Effector CD8-positive, alpha-beta T cell (primary cell): ENCODE results near the gene APOBEC2.
"Not testable (repeated sequence)": the region's sequence is repeated elsewhere in the genome, so short reads cannot be mapped to it uniquely, and the experiment has no call there.

Experiments
- DNase-seq: peaks from one replicate; lab custom pipeline; 2025; lab: John Stamatoyannopoulos, UW
- total RNA-seq, 4 experiments: gene quantifications; one replicate each; lab custom pipeline; 2026; lab: John Stamatoyannopoulos, UW

APOBEC2 gene
- total RNA-seq, result 0 reads per million in 4 experiments

GRCh38 chr6:41053041-41053440 lies at the start of gene APOBEC2:
Gene APOBEC2 (plus strand): TSS chr6:41053202. CDS start chr6:41053348, 146 bp downstream.
- no peak for DNase-seq

- peak; percentile 12 for DNase-seq
Measured at GRCh38 chr6:41006217-41006616, 46.8 kb upstream of the APOBEC2 start.

GRCh38 chr6:41006980-41007379 lies 46.0 kb upstream of the APOBEC2 start:
- not testable (repeated sequence) for DNase-seq

GRCh38 chr6:41008011-41008410 lies 45.0 kb upstream of the APOBEC2 start:
- DNase-seq, result no peak

- no peak for DNase-seq
Measured at GRCh38 chr6:41009669-41010068, 43.3 kb upstream of the APOBEC2 start.

GRCh38 chr6:41011673-41012072 lies 41.3 kb upstream of the APOBEC2 start:
- no peak for DNase-seq

- DNase-seq, result no peak
Measured at GRCh38 chr6:41013466-41014153, 39.4 kb upstream of the APOBEC2 start.

DNA sequence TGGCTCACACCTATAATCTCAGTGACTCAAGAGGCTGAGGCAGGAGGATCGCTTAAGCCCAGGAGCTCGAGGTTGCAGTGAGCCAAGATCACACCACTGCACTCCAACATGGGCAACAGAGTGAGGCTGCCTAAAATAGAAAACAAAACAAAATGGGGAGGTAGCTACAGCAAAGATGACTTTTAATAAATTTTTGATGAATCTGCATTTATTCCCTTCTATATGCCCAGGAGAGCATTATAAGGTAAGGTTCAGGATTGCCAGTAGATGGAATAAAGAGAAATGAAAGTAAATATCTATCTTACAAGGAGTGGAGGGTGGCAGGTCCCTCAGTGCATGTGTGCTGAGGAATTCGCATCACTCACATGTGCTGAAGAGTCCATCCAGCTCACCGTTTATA lies 38.2 kb upstream of the APOBEC2 start:
- no peak for DNase-seq

GRCh38 chr6:41015860-41016259 lies 37.1 kb upstream of the APOBEC2 start:
- DNase-seq, result not testable (repeated sequence)

GRCh38 chr6:41017663-41018062 lies 35.3 kb upstream of the APOBEC2 start:
- DNase-seq, result no peak

DNA sequence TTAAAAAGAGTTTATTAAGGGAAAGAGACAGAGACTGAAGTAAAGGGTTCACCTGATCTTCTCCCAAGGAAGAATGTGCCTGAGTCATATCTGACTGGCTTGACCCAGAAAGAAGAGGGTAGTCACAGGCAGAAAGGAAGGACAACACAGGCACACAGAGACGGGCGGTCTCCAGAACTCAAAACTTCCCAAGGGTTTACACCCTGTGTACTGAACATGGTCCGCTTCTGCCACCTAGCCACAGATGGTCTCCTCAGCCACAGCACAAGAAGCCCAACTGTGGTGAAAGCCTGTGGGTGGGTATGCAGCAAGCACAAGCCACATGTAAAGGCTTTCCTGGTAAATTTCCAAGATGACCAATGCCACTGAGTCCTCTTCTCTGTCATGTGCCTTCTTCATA lies 31.2 kb upstream of the APOBEC2 start:
- no peak for DNase-seq

DNA sequence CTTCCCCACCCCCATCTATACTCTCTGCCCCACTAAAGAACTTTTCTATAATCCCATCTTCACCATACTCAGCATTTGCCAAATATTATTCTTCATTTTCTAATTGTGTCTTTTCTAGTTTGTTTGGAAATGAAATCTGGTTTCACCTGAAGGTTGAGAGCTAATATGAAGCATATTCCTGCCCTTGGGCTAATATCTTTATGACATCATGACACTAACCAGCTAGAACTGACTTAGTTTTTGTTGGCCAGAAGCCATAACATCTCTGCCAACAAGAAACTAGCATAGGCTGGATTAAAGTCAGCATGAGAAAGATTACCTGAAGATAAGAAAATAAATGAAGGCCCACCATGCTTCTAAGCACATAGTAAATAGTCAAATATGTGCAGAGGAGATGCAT lies 30.7 kb upstream of the APOBEC2 start:
- DNase-seq, result no peak

GRCh38 chr6:41023114-41023513 lies 29.9 kb upstream of the APOBEC2 start:
- DNase-seq, result no peak

GRCh38 chr6:41025966-41026530 lies 27.0 kb upstream of the APOBEC2 start:
- no peak for DNase-seq

DNA sequence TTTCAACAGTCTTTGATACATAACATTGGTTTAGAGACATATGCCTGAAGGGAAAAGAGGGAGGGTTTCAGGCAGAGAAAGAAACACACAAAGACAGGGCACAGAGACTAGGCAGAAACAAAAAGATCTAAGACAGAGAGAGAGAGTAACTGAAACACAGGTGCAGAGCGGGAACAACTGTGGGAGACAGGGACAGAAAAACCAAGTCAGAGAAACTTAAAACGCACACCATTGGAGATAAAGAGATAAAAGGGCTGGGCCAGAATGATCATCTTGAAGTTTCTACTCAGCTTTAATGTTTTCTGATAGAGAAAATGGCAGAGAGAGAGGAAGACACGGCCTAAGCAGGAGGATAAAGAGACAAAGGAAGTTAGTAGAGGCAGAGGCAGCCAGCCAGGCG lies 25.8 kb upstream of the APOBEC2 start:
- DNase-seq, result no peak

- DNase-seq, result peak; percentile 56
Measured at GRCh38 chr6:41027799-41028560, 25.0 kb upstream of the APOBEC2 start.

DNA sequence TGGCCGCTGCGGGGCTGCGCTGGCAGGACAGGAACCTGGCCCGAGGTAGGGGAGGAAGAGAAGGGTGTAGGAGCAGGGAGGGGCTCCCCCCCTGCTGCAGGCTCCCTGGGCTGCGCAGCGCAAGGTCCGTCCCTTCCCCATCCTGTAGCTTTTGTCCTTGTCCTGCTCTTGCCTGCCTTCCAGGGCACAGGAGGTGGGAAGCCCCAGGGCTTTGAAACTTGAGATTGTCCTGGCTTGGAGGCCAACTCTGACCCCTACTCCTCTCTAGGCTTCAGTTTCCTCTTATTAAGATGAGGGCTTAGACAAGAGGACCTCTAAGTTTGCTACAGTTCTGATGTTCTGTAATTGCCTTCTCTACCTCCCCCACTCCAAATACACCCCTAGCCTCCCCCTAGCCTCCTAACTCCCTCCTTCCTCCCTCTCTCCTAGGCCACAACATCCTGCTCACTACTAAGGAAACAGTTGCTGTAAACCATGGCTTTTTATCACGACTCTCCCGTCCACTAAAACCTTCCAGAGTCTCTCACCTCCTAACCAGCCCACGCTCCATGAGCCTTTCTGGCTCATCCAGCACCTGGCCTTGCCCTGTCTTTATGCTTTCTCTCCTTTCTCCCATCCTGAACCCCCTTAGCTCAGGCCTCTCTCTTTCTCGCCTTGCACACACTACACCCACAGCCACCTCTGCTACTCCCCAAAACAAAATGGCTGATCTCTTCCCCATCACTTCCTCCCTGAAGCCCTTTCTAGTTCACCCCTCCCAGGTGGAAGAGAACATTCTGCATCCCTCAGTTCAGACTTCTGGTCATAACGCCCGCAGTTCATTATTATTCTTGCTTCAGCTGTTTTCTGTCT lies 24.2 kb upstream of the APOBEC2 start:
- no peak for DNase-seq

GRCh38 chr6:41032830-41033229 lies 20.2 kb upstream of the APOBEC2 start:
- no peak for DNase-seq

DNA sequence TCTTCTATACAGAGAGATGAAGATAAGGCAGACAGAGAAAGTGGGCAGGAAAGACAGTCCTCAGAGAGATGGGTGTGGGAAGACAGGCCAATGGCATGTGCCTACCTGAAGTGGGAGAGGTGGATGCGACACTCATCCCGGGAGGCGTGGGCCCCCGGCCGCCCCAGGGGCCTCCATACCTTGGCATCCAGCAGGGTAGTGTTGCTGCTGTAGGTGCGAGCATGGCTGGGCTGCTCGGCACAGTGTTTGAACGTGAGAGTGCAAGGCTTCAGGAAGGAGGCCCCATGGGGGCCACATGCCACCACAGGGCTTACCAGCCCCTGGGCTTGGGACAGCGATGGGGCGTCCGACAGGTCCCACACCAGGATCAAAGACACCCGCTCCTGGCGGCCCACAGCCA lies 19.2 kb upstream of the APOBEC2 start:
- no peak for DNase-seq

- no peak for DNase-seq
Measured at GRCh38 chr6:41036186-41036585, 16.8 kb upstream of the APOBEC2 start.

DNA sequence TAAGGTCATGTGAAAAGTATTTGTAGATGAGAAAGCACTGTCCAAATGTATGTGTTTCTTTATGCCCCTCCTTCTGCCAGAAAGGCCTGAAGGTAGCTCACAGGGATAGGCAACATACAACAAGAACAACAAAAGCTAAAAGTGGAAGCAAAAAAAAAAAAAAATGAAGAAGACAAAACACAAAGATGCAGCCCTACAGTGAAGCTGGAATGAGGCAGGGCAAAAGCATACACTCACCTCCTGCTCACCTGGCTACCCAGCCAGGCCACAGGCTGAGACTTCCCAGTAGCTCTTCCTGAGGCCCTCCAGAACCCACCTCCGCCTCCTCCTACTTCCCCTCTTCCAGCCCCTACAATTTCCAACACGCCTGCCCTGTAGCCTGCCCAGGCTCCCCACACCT lies 16.4 kb upstream of the APOBEC2 start:
- DNase-seq, result no peak
